ENCODE data around the gene TIFAB.

TIFAB gene

DNA sequence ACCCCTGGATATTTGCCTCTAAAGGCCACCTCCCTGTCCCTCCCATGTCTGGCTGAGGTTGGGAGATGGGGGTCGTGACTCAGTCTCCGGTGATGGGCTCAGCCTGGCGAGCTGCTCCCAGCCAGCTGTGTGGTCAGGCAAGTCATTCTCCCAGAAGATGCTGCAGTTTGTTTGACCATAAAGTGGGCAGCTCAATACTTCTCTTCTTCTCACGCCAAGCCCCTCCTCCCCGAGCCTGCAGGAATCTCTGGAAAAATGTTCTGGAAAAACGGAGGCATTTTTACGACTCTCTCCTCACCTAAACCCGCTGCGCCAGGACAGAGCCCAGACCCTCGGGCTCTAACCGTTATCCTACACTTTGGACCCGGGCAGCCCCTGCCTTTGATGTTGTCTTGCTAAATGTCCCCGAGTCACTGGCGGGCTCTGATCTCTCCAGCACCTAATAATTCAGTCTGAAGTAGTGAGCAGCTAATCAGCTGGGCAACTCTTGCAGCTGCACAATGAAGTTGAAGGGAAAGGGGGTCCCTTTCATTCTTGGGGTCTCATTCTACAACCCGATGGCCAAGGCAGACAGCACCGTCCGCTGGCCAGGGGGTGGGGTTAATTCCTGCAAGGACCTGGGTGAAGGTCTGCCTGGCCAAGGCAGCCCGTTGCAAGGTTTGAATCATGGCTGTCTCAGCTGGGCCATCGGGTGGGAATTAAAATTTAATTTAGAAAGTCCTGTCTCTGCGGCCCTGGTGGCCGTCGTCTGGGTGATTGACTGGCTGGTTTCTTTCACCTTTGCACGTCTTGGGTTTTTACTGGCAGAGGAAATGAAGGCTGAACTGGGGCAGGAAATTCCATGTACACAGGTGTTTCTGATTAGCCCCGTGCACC is 17.3 kb downstream of the TIFAB start:
- POLR2A ChIA-PET, result no interaction called here
- H3K9me3 ChIP-seq (ENCODE audit: control insufficient read depth, insufficient read depth, low read depth, low read length), result no peaks in the 10 kb centered on the region
- H3K4me1 ChIP-seq (ENCODE audit: control insufficient read depth, insufficient read depth, low read length), result no peaks in the 10 kb centered on the region
- H3K27ac ChIP-seq (ENCODE audit: extremely low read depth, low read depth, low read length), result no peak overlapping the region
- CTCF ChIA-PET, result interaction anchor here (0.6 to 2.9 kb wide), 5 partner anchors 11 to 609 kb away, joined by 3 to 11 read pairs (median 3); partner anchors contain the start of gene DCANP1
- H3K36me3 ChIP-seq (ENCODE audit: control insufficient read depth in 2 of 2, insufficient read depth in 1 of 2, low read length in 2 of 2), result no peaks in the 10 kb centered on the region
- no peak overlapping the region for H3K4me3 ChIP-seq (ENCODE audit: low read depth, low read length)
- TF ChIP-seq ZNF510 (tag by site-specific recombination; IDR thresholded peaks at IDR 0.05; ENCODE audit: insufficient replicate concordance), result no peak
- TF ChIP-seq ZNF184 (tag by site-specific recombination; IDR thresholded peaks at IDR 0.05), result no peak
- TF ChIP-seq ZNF248 (tag by site-specific recombination; IDR thresholded peaks at IDR 0.05), result no peak
- TF ChIP-seq ZNF768 (tag by site-specific recombination; IDR thresholded peaks at IDR 0.05), result no peak
- TF ChIP-seq ZNF391 (tag by site-specific recombination; IDR thresholded peaks at IDR 0.05; ENCODE audit: borderline replicate concordance, low read depth), result no peak

- Histone ChIP-seq H3K27ac (ENCODE audit: extremely low read depth, low read depth, low read length) (no peak overlapping the region), H3K4me1 (ENCODE audit: control insufficient read depth, insufficient read depth, low read length) (no peaks in the 10 kb centered on the region), H3K36me3 (ENCODE audit: control insufficient read depth in 2 of 2, insufficient read depth in 1 of 2, low read length in 2 of 2) (no peaks in the 10 kb centered on the region), H3K4me3 (ENCODE audit: low read depth, low read length) (no peak overlapping the region), H3K9me3 (ENCODE audit: control insufficient read depth, insufficient read depth, low read depth, low read length) (no peaks in the 10 kb centered on the region)
- TF ChIP-seq ZNF211 (tag by site-specific recombination; IDR thresholded peaks at IDR 0.05; ENCODE audit: low read depth) (no peak), ZNF423 (tag by site-specific recombination; IDR thresholded peaks at IDR 0.05) (no peak), PRDM1 (tag by site-specific recombination; IDR thresholded peaks at IDR 0.05) (no peak), ZNF221 (tag by site-specific recombination; IDR thresholded peaks at IDR 0.05; ENCODE audit: borderline replicate concordance) (no peak), ZNF830 (tag by site-specific recombination; IDR thresholded peaks at IDR 0.05; ENCODE audit: low read depth) (no peak), PRDM2 (tag by site-specific recombination; IDR thresholded peaks at IDR 0.05; ENCODE audit: borderline replicate concordance) (no peak), ZNF654 (tag by site-specific recombination; IDR thresholded peaks at IDR 0.05; ENCODE audit: low read depth) (no peak), ZNF549 (tag by site-specific recombination; IDR thresholded peaks at IDR 0.05) (no peak), YY2 (tag by site-specific recombination; IDR thresholded peaks at IDR 0.05) (no peak), ZNF521 (tag by site-specific recombination; IDR thresholded peaks at IDR 0.05) (no peak), ZBTB8A (tag by site-specific recombination; IDR thresholded peaks at IDR 0.05) (no peak), SETDB1 (IDR thresholded peaks at IDR 0.05; ENCODE audit: insufficient read length, low read length) (no peak), ZBTB20 (tag by site-specific recombination; IDR thresholded peaks at IDR 0.05) (no peak), ZNF341 (tag by site-specific recombination; IDR thresholded peaks at IDR 0.05; ENCODE audit: low read depth) (no peak)
- TF ChIP-seq, protein P1, sequence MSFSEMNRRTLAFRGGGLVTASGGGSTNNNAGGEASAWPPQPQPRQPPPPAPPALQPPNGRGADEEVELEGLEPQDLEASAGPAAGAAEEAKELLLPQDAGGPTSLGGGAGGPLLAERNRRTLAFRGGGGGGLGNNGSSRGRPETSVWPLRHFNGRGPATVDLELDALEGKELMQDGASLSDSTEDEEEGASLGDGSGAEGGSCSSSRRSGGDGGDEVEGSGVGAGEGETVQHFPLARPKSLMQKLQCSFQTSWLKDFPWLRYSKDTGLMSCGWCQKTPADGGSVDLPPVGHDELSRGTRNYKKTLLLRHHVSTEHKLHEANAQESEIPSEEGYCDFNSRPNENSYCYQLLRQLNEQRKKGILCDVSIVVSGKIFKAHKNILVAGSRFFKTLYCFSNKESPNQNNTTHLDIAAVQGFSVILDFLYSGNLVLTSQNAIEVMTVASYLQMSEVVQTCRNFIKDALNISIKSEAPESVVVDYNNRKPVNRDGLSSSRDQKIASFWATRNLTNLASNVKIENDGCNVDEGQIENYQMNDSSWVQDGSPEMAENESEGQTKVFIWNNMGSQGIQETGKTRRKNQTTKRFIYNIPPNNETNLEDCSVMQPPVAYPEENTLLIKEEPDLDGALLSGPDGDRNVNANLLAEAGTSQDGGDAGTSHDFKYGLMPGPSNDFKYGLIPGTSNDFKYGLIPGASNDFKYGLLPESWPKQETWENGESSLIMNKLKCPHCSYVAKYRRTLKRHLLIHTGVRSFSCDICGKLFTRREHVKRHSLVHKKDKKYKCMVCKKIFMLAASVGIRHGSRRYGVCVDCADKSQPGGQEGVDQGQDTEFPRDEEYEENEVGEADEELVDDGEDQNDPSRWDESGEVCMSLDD (tag by site-specific recombination; IDR thresholded peaks at IDR 0.05), result no peak
- TF ChIP-seq, protein P2, sequence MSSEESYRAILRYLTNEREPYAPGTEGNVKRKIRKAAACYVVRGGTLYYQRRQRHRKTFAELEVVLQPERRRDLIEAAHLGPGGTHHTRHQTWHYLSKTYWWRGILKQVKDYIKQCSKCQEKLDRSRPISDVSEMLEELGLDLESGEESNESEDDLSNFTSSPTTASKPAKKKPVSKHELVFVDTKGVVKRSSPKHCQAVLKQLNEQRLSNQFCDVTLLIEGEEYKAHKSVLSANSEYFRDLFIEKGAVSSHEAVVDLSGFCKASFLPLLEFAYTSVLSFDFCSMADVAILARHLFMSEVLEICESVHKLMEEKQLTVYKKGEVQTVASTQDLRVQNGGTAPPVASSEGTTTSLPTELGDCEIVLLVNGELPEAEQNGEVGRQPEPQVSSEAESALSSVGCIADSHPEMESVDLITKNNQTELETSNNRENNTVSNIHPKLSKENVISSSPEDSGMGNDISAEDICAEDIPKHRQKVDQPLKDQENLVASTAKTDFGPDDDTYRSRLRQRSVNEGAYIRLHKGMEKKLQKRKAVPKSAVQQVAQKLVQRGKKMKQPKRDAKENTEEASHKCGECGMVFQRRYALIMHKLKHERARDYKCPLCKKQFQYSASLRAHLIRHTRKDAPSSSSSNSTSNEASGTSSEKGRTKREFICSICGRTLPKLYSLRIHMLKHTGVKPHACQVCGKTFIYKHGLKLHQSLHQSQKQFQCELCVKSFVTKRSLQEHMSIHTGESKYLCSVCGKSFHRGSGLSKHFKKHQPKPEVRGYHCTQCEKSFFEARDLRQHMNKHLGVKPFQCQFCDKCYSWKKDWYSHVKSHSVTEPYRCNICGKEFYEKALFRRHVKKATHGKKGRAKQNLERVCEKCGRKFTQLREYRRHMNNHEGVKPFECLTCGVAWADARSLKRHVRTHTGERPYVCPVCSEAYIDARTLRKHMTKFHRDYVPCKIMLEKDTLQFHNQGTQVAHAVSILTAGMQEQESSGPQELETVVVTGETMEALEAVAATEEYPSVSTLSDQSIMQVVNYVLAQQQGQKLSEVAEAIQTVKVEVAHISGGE (tag by site-specific recombination; conservative IDR thresholded peaks at IDR 0.05; ENCODE audit: low read depth), result no peak
- POLR2A ChIA-PET, result no interaction called here
- CTCF ChIA-PET, result interaction anchor here (0.6 to 2.9 kb wide), 3 partner anchors 10 to 608 kb away, joined by 3 to 11 read pairs (median 3); no protein-coding TSS in a partner anchor
Observed at GRCh38 chr5:135433681-135434426, 18.3 kb downstream of the TIFAB start.
